Neural progenitor cell (in vitro differentiated cells): Measurements from ENCODE around the gene RARS2.
"Not testable (repeated sequence)": the region's sequence is repeated elsewhere in the genome, so short reads cannot be mapped to it uniquely, and the experiment has no call there.

Source experiments
- CTCF ChIP-seq: fragments of 200-600 bp; sonication (generic); IDR thresholded peaks from 2 replicates; pipeline ENCODE4 v1.5.1; 2017; ENCODE audit warnings: antibody characterized with exemption, mild to moderate bottlenecking
- EZH2 ChIP-seq: fragments of 200-600 bp; sonication (generic); IDR thresholded peaks from 2 replicates; pipeline ENCODE4 v1.6.1; 2017; ENCODE audit warnings: antibody characterized with exemption, mild to moderate bottlenecking, moderate library complexity

GRCh38 chr6:87489326-87489725 lies 100.5 kb downstream of the RARS2 start:
- not testable (repeated sequence) for TF ChIP-seq EZH2, CTCF
